Activated T-cell treated with anti-CD3 and anti-CD28 coated beads, Interleukin-2, amount 50 U/mL, for 24 hours (primary cell): ENCODE results near the gene DPCD.

ENCODE experiments used
- DNase-seq: peaks from one replicate; pipeline ENCODE4 v3.0.0-alpha.2; 2020
- H3K27ac Mint-ChIP-seq: 2 replicates; pipeline ENCODE4 v1.8.0; 2020; ENCODE audit warnings: mild to moderate bottlenecking, mixed read lengths
- H3K27me3 Mint-ChIP-seq: 2 replicates; pipeline ENCODE4 v1.8.0; 2020; ENCODE audit warnings: mixed read lengths
- H3K36me3 Mint-ChIP-seq: 2 replicates; pipeline ENCODE4 v1.8.0; 2020; ENCODE audit warnings: low read depth, mixed read lengths
- H3K4me1 Mint-ChIP-seq: 2 replicates; pipeline ENCODE4 v1.8.0; 2020; ENCODE audit warnings: low read depth, mixed read lengths
- H3K4me3 Mint-ChIP-seq: 2 replicates; pipeline ENCODE4 v1.8.0; 2020; ENCODE audit warnings: mild to moderate bottlenecking, moderate library complexity, mixed read lengths
- H3K9me3 Mint-ChIP-seq: 2 replicates; pipeline ENCODE4 v1.8.0; 2020; ENCODE audit warnings: mixed read lengths

DPCD gene

GRCh38 chr10:101563497-101564040 lies 24.6 kb upstream of the DPCD start:
- Mint-ChIP-seq H3K4me3 (no peak overlapping the region), H3K27ac (no peak overlapping the region), H3K36me3 (no peaks in the 10 kb centered on the region), H3K4me1 (peaks cover 16% of the 10 kb centered on the region), H3K9me3 (no peaks in the 10 kb centered on the region), H3K27me3 (peaks cover 52% of the 10 kb centered on the region)
- DNase-seq: no peak

- H3K27me3 Mint-ChIP-seq: peaks cover 62% of the 10 kb centered on the region
- H3K36me3 Mint-ChIP-seq: no peaks in the 10 kb centered on the region
- peaks cover 11% of the 10 kb centered on the region for H3K4me1 Mint-ChIP-seq
- no peak overlapping the region for H3K4me3 Mint-ChIP-seq
- no peaks in the 10 kb centered on the region for H3K9me3 Mint-ChIP-seq
- H3K27ac Mint-ChIP-seq: no peak overlapping the region
- no peak for DNase-seq
Measured at GRCh38 chr10:101564490-101564991, 23.6 kb upstream of the DPCD start.

- peaks cover 16% of the 10 kb centered on the region for H3K4me1 Mint-ChIP-seq
- no peaks in the 10 kb centered on the region for H3K36me3 Mint-ChIP-seq
- H3K27me3 Mint-ChIP-seq: peaks cover 66% of the 10 kb centered on the region
- H3K9me3 Mint-ChIP-seq: no peaks in the 10 kb centered on the region
- no peak for DNase-seq
- H3K4me3 Mint-ChIP-seq: no peak overlapping the region
- no peak overlapping the region for H3K27ac Mint-ChIP-seq
Measured at GRCh38 chr10:101565370-101565900, 22.7 kb upstream of the DPCD start.

- no peak overlapping the region for H3K4me3 Mint-ChIP-seq
- DNase-seq: no peak
Measured at GRCh38 chr10:101565936-101566332, 22.2 kb upstream of the DPCD start.

GRCh38 chr10:101566333-101567164 lies 21.6 kb upstream of the DPCD start:
- no peak for DNase-seq
- Mint-ChIP-seq H3K4me1 (peaks cover 22% of the 10 kb centered on the region), H3K4me3 (no peak overlapping the region), H3K27me3 (peaks cover 73% of the 10 kb centered on the region), H3K27ac (no peak overlapping the region), H3K36me3 (no peaks in the 10 kb centered on the region), H3K9me3 (no peaks in the 10 kb centered on the region)

More at GRCh38 chr10:101565936-101566332, 22.2 kb upstream of the DPCD start:
- H3K4me1 Mint-ChIP-seq: peaks cover 20% of the 10 kb centered on the region
- H3K27me3 Mint-ChIP-seq: peaks cover 71% of the 10 kb centered on the region
- H3K36me3 Mint-ChIP-seq: no peaks in the 10 kb centered on the region
- no peaks in the 10 kb centered on the region for H3K9me3 Mint-ChIP-seq
- H3K27ac Mint-ChIP-seq: no peak overlapping the region

- peaks cover 22% of the 10 kb centered on the region for H3K4me1 Mint-ChIP-seq
- no peak overlapping the region for H3K27ac Mint-ChIP-seq
- no peak overlapping the region for H3K4me3 Mint-ChIP-seq
- no peaks in the 10 kb centered on the region for H3K9me3 Mint-ChIP-seq
- H3K27me3 Mint-ChIP-seq: peaks cover 73% of the 10 kb centered on the region
- no peak for DNase-seq
- H3K36me3 Mint-ChIP-seq: no peaks in the 10 kb centered on the region
Measured at GRCh38 chr10:101567165-101568006, 20.7 kb upstream of the DPCD start.

GRCh38 chr10:101568054-101568745 lies 19.9 kb upstream of the DPCD start:
- H3K27me3 Mint-ChIP-seq: peaks cover 69% of the 10 kb centered on the region
- H3K27ac Mint-ChIP-seq: no peak overlapping the region
- no peak overlapping the region for H3K4me3 Mint-ChIP-seq

GRCh38 chr10:101569323-101569621 lies 18.8 kb upstream of the DPCD start:
- Mint-ChIP-seq H3K27ac (no peak overlapping the region), H3K27me3 (peaks cover 59% of the 10 kb centered on the region), H3K9me3 (no peaks in the 10 kb centered on the region), H3K4me1 (peaks cover 22% of the 10 kb centered on the region), H3K36me3 (no peaks in the 10 kb centered on the region), H3K4me3 (peak overlapping the region; percentile 74)
- DNase-seq: no peak

More at GRCh38 chr10:101568054-101568745, 19.9 kb upstream of the DPCD start:
- Mint-ChIP-seq H3K36me3 (no peaks in the 10 kb centered on the region), H3K9me3 (no peaks in the 10 kb centered on the region), H3K4me1 (peaks cover 22% of the 10 kb centered on the region)
- DNase-seq: no peak

GRCh38 chr10:101569622-101570427 lies 18.3 kb upstream of the DPCD start:
- Mint-ChIP-seq H3K27me3 (peaks cover 56% of the 10 kb centered on the region), H3K4me3 (peak overlapping the region; percentile 74), H3K9me3 (no peaks in the 10 kb centered on the region), H3K36me3 (no peaks in the 10 kb centered on the region), H3K4me1 (peaks cover 22% of the 10 kb centered on the region), H3K27ac (no peak overlapping the region)
- DNase-seq: peak; percentile 92

GRCh38 chr10:101570428-101571270 lies 17.5 kb upstream of the DPCD start:
- Mint-ChIP-seq H3K4me1 (peaks cover 22% of the 10 kb centered on the region), H3K27me3 (peaks cover 48% of the 10 kb centered on the region), H3K27ac (no peak overlapping the region), H3K9me3 (no peaks in the 10 kb centered on the region), H3K4me3 (peak overlapping the region; percentile 74), H3K36me3 (no peaks in the 10 kb centered on the region)
- no peak for DNase-seq

GRCh38 chr10:101571271-101571925 lies 16.7 kb upstream of the DPCD start:
- no peak for DNase-seq
- H3K9me3 Mint-ChIP-seq: no peaks in the 10 kb centered on the region
- no peak overlapping the region for H3K27ac Mint-ChIP-seq

GRCh38 chr10:101572126-101572525 lies 16.0 kb upstream of the DPCD start:
- H3K36me3 Mint-ChIP-seq: peaks cover under 1% of the 10 kb centered on the region
- DNase-seq: no peak
- H3K4me3 Mint-ChIP-seq: no peak overlapping the region
- no peaks in the 10 kb centered on the region for H3K9me3 Mint-ChIP-seq
- H3K27me3 Mint-ChIP-seq: peaks cover 35% of the 10 kb centered on the region
- H3K4me1 Mint-ChIP-seq: peaks cover 15% of the 10 kb centered on the region
- H3K27ac Mint-ChIP-seq: no peak overlapping the region

More at GRCh38 chr10:101571271-101571925, 16.7 kb upstream of the DPCD start:
- H3K27me3 Mint-ChIP-seq: peaks cover 40% of the 10 kb centered on the region
- peaks cover 19% of the 10 kb centered on the region for H3K4me1 Mint-ChIP-seq
- no peaks in the 10 kb centered on the region for H3K36me3 Mint-ChIP-seq
- peak overlapping the region; percentile 39 for H3K4me3 Mint-ChIP-seq
